Measurements from ENCODE around the gene MAS1L.

Gene MAS1L

DNA sequence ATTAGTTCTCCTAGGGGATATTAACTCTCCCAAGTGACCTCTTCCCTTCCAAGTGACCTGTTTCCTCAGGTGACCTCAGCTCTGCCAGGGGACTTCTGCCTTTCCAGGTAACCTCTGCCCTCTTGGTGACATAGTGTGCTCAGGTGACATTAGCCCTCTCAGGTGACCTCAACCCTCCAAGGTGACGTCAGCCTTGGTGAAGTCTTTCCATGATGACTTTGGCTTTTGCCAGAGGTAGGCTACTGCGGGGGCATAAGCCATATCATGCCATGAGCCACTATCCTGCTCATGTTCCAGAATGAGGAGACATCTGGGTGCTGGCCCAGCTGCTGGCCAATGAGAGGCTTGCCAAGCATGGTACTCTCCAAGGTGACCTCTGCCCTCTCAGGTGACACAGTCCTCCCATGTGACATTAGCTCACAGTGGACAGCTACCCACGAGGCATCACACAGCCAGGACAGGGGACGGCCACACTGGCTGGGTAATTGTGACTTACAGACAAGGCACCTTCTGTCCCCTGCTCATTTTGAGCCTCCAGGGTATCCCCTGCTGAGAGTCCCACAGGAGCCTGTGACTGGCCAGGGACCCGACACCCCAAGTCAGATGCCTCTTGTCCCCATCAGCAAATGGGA, 40.7 kb upstream of the MAS1L start:
- DNase-seq (ENCODE audit: low read depth): no peak
- TF ChIP-seq, protein P1, sequence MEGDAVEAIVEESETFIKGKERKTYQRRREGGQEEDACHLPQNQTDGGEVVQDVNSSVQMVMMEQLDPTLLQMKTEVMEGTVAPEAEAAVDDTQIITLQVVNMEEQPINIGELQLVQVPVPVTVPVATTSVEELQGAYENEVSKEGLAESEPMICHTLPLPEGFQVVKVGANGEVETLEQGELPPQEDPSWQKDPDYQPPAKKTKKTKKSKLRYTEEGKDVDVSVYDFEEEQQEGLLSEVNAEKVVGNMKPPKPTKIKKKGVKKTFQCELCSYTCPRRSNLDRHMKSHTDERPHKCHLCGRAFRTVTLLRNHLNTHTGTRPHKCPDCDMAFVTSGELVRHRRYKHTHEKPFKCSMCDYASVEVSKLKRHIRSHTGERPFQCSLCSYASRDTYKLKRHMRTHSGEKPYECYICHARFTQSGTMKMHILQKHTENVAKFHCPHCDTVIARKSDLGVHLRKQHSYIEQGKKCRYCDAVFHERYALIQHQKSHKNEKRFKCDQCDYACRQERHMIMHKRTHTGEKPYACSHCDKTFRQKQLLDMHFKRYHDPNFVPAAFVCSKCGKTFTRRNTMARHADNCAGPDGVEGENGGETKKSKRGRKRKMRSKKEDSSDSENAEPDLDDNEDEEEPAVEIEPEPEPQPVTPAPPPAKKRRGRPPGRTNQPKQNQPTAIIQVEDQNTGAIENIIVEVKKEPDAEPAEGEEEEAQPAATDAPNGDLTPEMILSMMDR (conservative IDR thresholded peaks at IDR 0.05; ENCODE audit: control insufficient read depth, insufficient read depth, low read depth, low read length): no peak
- no peak overlapping the region for H3K4me3 ChIP-seq (ENCODE audit: control insufficient read depth, low read depth, low read length)

DNA sequence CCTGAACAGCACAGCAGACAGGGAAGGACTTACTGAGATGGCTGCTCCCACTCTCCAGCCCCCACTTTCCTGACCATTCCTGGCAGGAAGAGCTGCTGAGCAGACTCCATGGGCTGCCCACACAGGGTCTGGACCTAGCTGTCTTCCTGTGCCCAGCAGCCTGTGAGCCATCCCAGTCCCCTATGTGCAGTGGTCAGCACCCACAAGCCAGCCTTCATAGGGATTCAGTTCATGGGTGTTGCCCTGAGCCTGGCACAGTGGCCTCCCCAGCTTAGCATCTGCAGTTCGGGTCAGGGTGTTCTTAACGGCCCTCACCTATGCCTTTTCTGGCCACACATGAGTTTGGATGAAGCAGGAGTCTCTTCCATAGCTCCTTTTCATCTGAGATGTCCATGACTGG, 39.8 kb upstream of the MAS1L start:
- no peak overlapping the region for H3K4me3 ChIP-seq (ENCODE audit: control insufficient read depth, low read depth, low read length)
- no peak for DNase-seq (ENCODE audit: low read depth)
- TF ChIP-seq, protein P1 (conservative IDR thresholded peaks at IDR 0.05; ENCODE audit: control insufficient read depth, insufficient read depth, low read depth, low read length): no peak

GRCh38 chr6:29527126-29527525, 39.4 kb upstream of the MAS1L start:
- no peak overlapping the region for H3K4me3 ChIP-seq (ENCODE audit: control insufficient read depth, low read depth, low read length)
- TF ChIP-seq, protein P1 (conservative IDR thresholded peaks at IDR 0.05; ENCODE audit: control insufficient read depth, insufficient read depth, low read depth, low read length): no peak
- no peak for DNase-seq (ENCODE audit: low read depth)

DNA sequence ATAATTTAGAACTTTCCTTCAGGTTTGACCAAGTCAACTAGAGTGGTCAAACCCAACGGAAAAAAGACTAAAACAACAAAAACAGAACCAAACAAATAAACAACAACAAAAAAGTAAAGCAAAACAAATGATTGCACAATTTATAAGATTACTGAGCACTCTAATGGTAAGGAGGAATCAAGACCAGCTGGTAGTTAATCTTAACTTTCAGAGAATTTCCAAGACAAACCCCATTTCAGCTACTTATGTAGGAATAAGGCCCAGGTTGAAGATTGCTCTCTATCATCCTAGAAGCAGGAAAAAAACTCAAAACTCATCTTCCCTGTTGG, 37.5 kb upstream of the MAS1L start:
- TF ChIP-seq, protein P1 (conservative IDR thresholded peaks at IDR 0.05; ENCODE audit: control insufficient read depth, insufficient read depth, low read depth, low read length): no peak

DNA sequence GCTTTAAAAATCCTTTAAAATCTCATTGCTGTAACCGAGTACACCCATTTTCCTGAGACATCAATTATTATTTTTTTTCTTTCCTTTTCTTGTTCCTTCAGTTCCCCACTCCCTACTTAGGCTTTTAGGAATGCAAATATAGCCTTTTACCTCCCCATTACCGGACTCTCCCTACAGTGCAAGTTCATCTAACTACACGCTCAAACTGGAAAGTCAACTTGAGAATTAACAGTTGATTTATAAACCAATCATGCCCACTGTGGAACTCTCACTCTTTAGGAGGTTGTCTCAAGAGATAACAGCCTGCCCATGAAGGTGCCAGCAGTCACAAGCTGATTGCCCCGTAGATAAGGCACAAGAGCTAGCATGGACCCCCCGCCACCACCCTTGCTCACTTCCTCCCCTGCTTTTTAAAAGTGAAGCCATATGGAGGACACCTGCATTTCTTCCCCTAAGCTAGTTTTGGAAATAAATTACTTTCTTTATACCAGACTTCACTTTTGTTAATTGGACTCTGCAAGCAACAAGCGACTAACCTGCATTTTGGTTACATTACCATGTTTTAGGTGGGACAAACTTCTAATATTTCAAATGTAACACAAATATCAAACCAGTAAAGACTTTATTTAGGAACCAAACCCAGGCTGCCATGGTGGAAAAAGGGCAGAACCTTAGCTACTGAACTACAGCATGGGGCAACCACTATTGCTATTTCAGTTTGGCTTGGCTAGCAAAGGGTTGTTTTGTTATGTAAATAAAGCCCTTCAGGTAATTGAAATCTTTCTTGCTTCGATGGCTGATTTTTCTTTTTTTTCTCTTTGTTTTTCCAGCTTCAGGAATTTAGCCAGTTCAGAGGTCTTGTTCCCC, 36.9 kb upstream of the MAS1L start:
- DNase-seq (ENCODE audit: low read depth): no peak
- H3K4me3 ChIP-seq (ENCODE audit: control insufficient read depth, low read depth, low read length): no peak overlapping the region

More for the DNA sequence above, 37.5 kb upstream of the MAS1L start:
- H3K4me3 ChIP-seq (ENCODE audit: control insufficient read depth, low read depth, low read length): no peak overlapping the region
- DNase-seq (ENCODE audit: low read depth): no peak

DNA sequence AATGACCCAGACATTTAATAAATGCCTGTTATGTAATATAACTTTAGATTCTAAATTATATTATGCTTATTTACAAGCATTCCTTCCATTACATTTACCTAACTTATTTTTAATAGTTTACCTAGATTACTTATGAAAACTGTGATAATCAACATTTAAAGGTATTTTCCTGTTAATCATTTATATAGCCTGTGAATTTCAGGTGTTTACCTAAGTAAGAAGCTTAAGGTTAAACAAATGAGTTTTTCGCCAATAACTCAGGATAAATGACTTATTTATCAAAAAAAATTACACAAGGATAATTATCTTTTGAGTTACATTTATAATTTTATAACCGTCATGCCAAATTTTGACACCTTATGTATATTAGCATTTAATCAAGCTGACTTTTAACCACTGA, 36.3 kb upstream of the MAS1L start:
- TF ChIP-seq, protein P1 (conservative IDR thresholded peaks at IDR 0.05; ENCODE audit: control insufficient read depth, insufficient read depth, low read depth, low read length): no peak
- no peak overlapping the region for H3K4me3 ChIP-seq (ENCODE audit: control insufficient read depth, low read depth, low read length)
- no peak for DNase-seq (ENCODE audit: low read depth)

More for the DNA sequence above, 36.9 kb upstream of the MAS1L start:
- TF ChIP-seq, protein P1 (conservative IDR thresholded peaks at IDR 0.05; ENCODE audit: control insufficient read depth, insufficient read depth, low read depth, low read length): no peak
